Measurements from ENCODE around the gene PADI4. TPM values are rescaled to one million over a fixed set of nuclear protein-coding genes. Genes with fewer than 3 reads are reported as not detected.

Gene PADI4
- total and polyA plus RNA-seq, 2 donors (not counting 3 experiments of a cell fraction or from before 2014, with no cell fraction given), result not detected

DNA sequence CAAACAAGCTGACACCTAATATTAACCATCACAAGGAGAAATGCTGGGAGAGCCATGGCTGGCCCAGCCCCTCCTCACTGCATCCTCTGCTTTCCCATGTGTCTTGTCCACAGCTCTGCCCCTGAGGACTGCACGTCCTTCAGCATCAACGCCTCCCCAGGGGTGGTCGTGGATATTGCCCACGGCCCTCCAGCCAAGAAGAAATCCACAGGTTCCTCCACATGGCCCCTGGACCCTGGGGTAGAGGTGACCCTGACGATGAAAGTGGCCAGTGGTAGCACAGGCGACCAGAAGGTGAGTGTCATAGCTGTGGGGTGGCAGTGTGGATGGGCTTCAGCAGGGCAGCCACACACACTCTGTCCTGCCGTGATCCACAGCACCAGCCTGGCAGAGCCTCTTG is 22.9 kb downstream of the PADI4 start:
- Histone ChIP-seq H3K79me2 (ENCODE audit: control insufficient read depth, insufficient read depth, low read length) (no peaks in the 10 kb centered on the region), H3K27ac (ENCODE audit: insufficient read depth, low read depth, low read length) (no peak overlapping the region), H3K36me3 (ENCODE audit: control insufficient read depth in 2 of 2, extremely low read depth in 1 of 2, insufficient read depth in 2 of 2, low read length in 2 of 2) (no peaks in the 10 kb centered on the region), H4K20me1 (replicated peaks; ENCODE audit: control insufficient read depth, extremely low read depth, insufficient read depth, low read length) (no peaks in the 10 kb centered on the region), H3K4me3 (replicated peaks in 1 of 3; ENCODE audit: insufficient read depth in 1 of 3, low read depth in 1 of 3, low read length in 3 of 3) (no peak overlapping the region), H3K4me2 (ENCODE audit: insufficient read depth, low read length) (no peak overlapping the region), H3K9me1 (replicated peaks; ENCODE audit: control insufficient read depth, extremely low read depth, insufficient read depth, low read length) (no peaks in the 10 kb centered on the region), H3K27me3 (ENCODE audit: control insufficient read depth in 2 of 2, insufficient read depth in 2 of 2, low read length in 2 of 2) (no peaks in the 10 kb centered on the region), H3K9me3 (replicated peaks; ENCODE audit: control insufficient read depth, insufficient read depth, low read length) (no peaks in the 10 kb centered on the region), H3K9ac (replicated peaks; ENCODE audit: extremely low read depth, insufficient read depth, low read length) (no peak overlapping the region), H2AFZ (ENCODE audit: low read depth, low read length) (no peak overlapping the region), H3K4me1 (ENCODE audit: control insufficient read depth, extremely low read depth, insufficient read depth, low read length) (no peaks in the 10 kb centered on the region)
- no peak for FAIRE-seq
- BruUV-seq (replicated peaks), result no TSS peak
- TF ChIP-seq GATA2 (IDR thresholded peaks at IDR 0.05; ENCODE audit: insufficient read depth, insufficient read length, low read depth, low read length) (no peak), MAX (IDR thresholded peaks at IDR 0.05; ENCODE audit: insufficient read depth, insufficient read length) (no peak), MYC (IDR thresholded peaks at IDR 0.05; ENCODE audit: low read depth, low read length) (no peak), POLR2AphosphoS5 (IDR thresholded peaks at IDR 0.05; ENCODE audit: insufficient read depth, low read depth, low read length) (no peak)
- TF ChIP-seq, protein P1, sequence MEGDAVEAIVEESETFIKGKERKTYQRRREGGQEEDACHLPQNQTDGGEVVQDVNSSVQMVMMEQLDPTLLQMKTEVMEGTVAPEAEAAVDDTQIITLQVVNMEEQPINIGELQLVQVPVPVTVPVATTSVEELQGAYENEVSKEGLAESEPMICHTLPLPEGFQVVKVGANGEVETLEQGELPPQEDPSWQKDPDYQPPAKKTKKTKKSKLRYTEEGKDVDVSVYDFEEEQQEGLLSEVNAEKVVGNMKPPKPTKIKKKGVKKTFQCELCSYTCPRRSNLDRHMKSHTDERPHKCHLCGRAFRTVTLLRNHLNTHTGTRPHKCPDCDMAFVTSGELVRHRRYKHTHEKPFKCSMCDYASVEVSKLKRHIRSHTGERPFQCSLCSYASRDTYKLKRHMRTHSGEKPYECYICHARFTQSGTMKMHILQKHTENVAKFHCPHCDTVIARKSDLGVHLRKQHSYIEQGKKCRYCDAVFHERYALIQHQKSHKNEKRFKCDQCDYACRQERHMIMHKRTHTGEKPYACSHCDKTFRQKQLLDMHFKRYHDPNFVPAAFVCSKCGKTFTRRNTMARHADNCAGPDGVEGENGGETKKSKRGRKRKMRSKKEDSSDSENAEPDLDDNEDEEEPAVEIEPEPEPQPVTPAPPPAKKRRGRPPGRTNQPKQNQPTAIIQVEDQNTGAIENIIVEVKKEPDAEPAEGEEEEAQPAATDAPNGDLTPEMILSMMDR (IDR thresholded peaks at IDR 0.05; ENCODE audit: extremely low read depth in 1 of 2, insufficient read depth in 1 of 2, low read depth in 1 of 2, low read length in 2 of 2), result no peak
- ChIA-PET CTCF (no interaction called here), POLR2A (no interaction called here)
- intact Hi-C loops (cut with micrococcal nuclease) (no loop called here), dilution Hi-C loops (cut with MboI; ENCODE audit: extremely low pct_ligation_motif_present, low sequenced_read_pairs) (no loop called here)
- no peak for DNase-seq (ENCODE audit: low read depth, low spot score)

GRCh38 chr1:17333081-17333480 is 25.1 kb downstream of the PADI4 start:
- ChIA-PET CTCF (interaction anchor here (1.0 kb wide), 2 partner anchors 207 to 275 kb away, joined by 4 to 5 read pairs; no protein-coding TSS in a partner anchor), POLR2A (no interaction called here)
- Histone ChIP-seq H3K9ac (replicated peaks; ENCODE audit: extremely low read depth, insufficient read depth, low read length) (no peak overlapping the region), H3K36me3 (ENCODE audit: control insufficient read depth in 2 of 2, extremely low read depth in 1 of 2, insufficient read depth in 2 of 2, low read length in 2 of 2) (no peaks in the 10 kb centered on the region), H2AFZ (ENCODE audit: low read depth, low read length) (no peak overlapping the region), H3K4me2 (ENCODE audit: insufficient read depth, low read length) (no peak overlapping the region), H3K27ac (ENCODE audit: insufficient read depth, low read depth, low read length) (no peak overlapping the region), H3K4me1 (ENCODE audit: control insufficient read depth, extremely low read depth, insufficient read depth, low read length) (no peaks in the 10 kb centered on the region), H3K4me3 (replicated peaks in 1 of 3; ENCODE audit: insufficient read depth in 1 of 3, low read depth in 1 of 3, low read length in 3 of 3) (no peak overlapping the region), H3K9me3 (replicated peaks; ENCODE audit: control insufficient read depth, insufficient read depth, low read length) (no peaks in the 10 kb centered on the region), H4K20me1 (replicated peaks; ENCODE audit: control insufficient read depth, extremely low read depth, insufficient read depth, low read length) (no peaks in the 10 kb centered on the region), H3K9me1 (replicated peaks; ENCODE audit: control insufficient read depth, extremely low read depth, insufficient read depth, low read length) (no peaks in the 10 kb centered on the region), H3K79me2 (ENCODE audit: control insufficient read depth, insufficient read depth, low read length) (no peaks in the 10 kb centered on the region), H3K27me3 (ENCODE audit: control insufficient read depth in 2 of 2, insufficient read depth in 2 of 2, low read length in 2 of 2) (no peaks in the 10 kb centered on the region)
- dilution Hi-C loops (cut with MboI; ENCODE audit: extremely low pct_ligation_motif_present, low sequenced_read_pairs), result no loop called here
- no TSS peak for BruUV-seq (replicated peaks)
- DNase-seq (ENCODE audit: low read depth, low spot score) (no peak), FAIRE-seq (no peak)
- TF ChIP-seq GATA2 (IDR thresholded peaks at IDR 0.05; ENCODE audit: insufficient read depth, insufficient read length, low read depth, low read length), result no peak
- TF ChIP-seq JUN (IDR thresholded peaks at IDR 0.05; ENCODE audit: borderline replicate concordance, insufficient read depth, insufficient read length, low read depth), result no peak
- TF ChIP-seq POLR2A (IDR thresholded peaks at IDR 0.05; ENCODE audit: low read depth, low read length), result no peak
- TF ChIP-seq FOS (IDR thresholded peaks at IDR 0.05; ENCODE audit: borderline replicate concordance, insufficient read depth, low read length), result no peak
- TF ChIP-seq MYC (IDR thresholded peaks at IDR 0.05; ENCODE audit: low read depth, low read length), result no peak
- no peak for TF ChIP-seq MAX (IDR thresholded peaks at IDR 0.05; ENCODE audit: insufficient read depth, insufficient read length)
- TF ChIP-seq POLR2AphosphoS5 (IDR thresholded peaks at IDR 0.05; ENCODE audit: insufficient read depth, low read depth, low read length), result no peak
- no peak for TF ChIP-seq EZH2 (IDR thresholded peaks at IDR 0.05; ENCODE audit: borderline replicate concordance, low read depth, low read length, severe bottlenecking)
- TF ChIP-seq, protein P1 (IDR thresholded peaks at IDR 0.05; ENCODE audit: extremely low read depth in 1 of 2, insufficient read depth in 1 of 2, low read depth in 1 of 2, low read length in 2 of 2), result no peak
- intact Hi-C loops (cut with micrococcal nuclease), result no loop called here
